ENCODE results near the gene SYT1. TPM values are rescaled to one million over a fixed set of nuclear protein-coding genes. Genes with fewer than 3 reads are reported as not detected.

SYT1 gene
- total RNA-seq, 4 donors from 2014 or later, result 4.1 to 10.0 (median 6.7) TPM

GRCh38 chr12:78865516-78865915 lies 942 bp downstream of the SYT1 start:
- Histone ChIP-seq H3K4me1 (peaks cover 16 to 22% (median 21%) of the 10 kb centered on the region in 4 donors), H3K9me3 (no peaks in the 10 kb centered on the region), H3K27ac (replicated peaks in 1 of 4) (no peak overlapping the region), H3K27me3 (peaks cover 0 to 35% (median 10%) of the 10 kb centered on the region in 4 donors), H3K36me3 (no peaks in the 10 kb centered on the region), H3K4me3 (peak overlapping the region in 3 of 4 donors; percentile 49 to 60 (median 54))
- no peak for TF ChIP-seq POLR2AphosphoS5 (IDR thresholded peaks at IDR 0.05)
- TF ChIP-seq CTCF (IDR thresholded peaks at IDR 0.05), result no peak
- TF ChIP-seq POLR2A (IDR thresholded peaks at IDR 0.05; ENCODE audit: low read depth), result no peak
- no peak for TF ChIP-seq EP300 (IDR thresholded peaks at IDR 0.05)
- 32% methylated on average over 5 of the region's 5 CpGs for WGBS
- intact Hi-C loops (cut with DNase I), result no loop called here
- DNase-seq (ENCODE audit: extremely low spot score), result no peak

- peaks cover 16 to 22% (median 21%) of the 10 kb centered on the region in 4 donors for H3K4me1 ChIP-seq
- TF ChIP-seq POLR2A (IDR thresholded peaks at IDR 0.05; ENCODE audit: low read depth), result no peak
- no peak for TF ChIP-seq EP300 (IDR thresholded peaks at IDR 0.05)
- no peak for TF ChIP-seq CTCF (IDR thresholded peaks at IDR 0.05)
- TF ChIP-seq POLR2AphosphoS5 (IDR thresholded peaks at IDR 0.05), result no peak
- H3K36me3 ChIP-seq, result no peaks in the 10 kb centered on the region
- no peak overlapping the region for H3K4me3 ChIP-seq
- intact Hi-C loops (cut with DNase I), result no loop called here
- H3K27ac ChIP-seq (replicated peaks in 1 of 4), result no peak overlapping the region
- DNase-seq (ENCODE audit: extremely low spot score), result no peak
- H3K9me3 ChIP-seq, result no peaks in the 10 kb centered on the region
- H3K27me3 ChIP-seq, result peaks cover 0 to 26% (median 10%) of the 10 kb centered on the region in 4 donors
- 91% methylated on average over 4 of the region's 4 CpGs for WGBS
These were observed 1.9 kb downstream of the SYT1 start for GRCh38 chr12:78866518-78866917.

GRCh38 chr12:78870539-78870938 lies 6.0 kb downstream of the SYT1 start:
- no peaks in the 10 kb centered on the region for H3K9me3 ChIP-seq
- H3K4me1 ChIP-seq, result peaks cover 0 to 3% (median 0%) of the 10 kb centered on the region in 4 donors
- 81% methylated on average over 3 of the region's 3 CpGs for WGBS
- intact Hi-C loops (cut with DNase I), result no loop called here
- no peak for TF ChIP-seq CTCF (IDR thresholded peaks at IDR 0.05)
- no peak for TF ChIP-seq POLR2A (IDR thresholded peaks at IDR 0.05; ENCODE audit: low read depth)
- no peak for TF ChIP-seq EP300 (IDR thresholded peaks at IDR 0.05)
- no peak for TF ChIP-seq POLR2AphosphoS5 (IDR thresholded peaks at IDR 0.05)
- H3K36me3 ChIP-seq, result no peaks in the 10 kb centered on the region
- no peak overlapping the region for H3K4me3 ChIP-seq
- H3K27ac ChIP-seq (replicated peaks in 1 of 4), result no peak overlapping the region
- no peak for DNase-seq (ENCODE audit: extremely low spot score)
- H3K27me3 ChIP-seq, result peaks cover 0 to 2% (median 0%) of the 10 kb centered on the region in 4 donors

- intact Hi-C loops (cut with DNase I), result no loop called here
- DNase-seq (ENCODE audit: extremely low spot score), result no peak
- 17% methylated on average over 2 of the region's 2 CpGs for WGBS
- no peaks in the 10 kb centered on the region for H3K36me3 ChIP-seq
- H3K4me3 ChIP-seq, result no peak overlapping the region
- TF ChIP-seq EP300 (IDR thresholded peaks at IDR 0.05) (no peak), CTCF (IDR thresholded peaks at IDR 0.05) (no peak), POLR2AphosphoS5 (IDR thresholded peaks at IDR 0.05) (no peak), POLR2A (IDR thresholded peaks at IDR 0.05; ENCODE audit: low read depth) (no peak)
- no peaks in the 10 kb centered on the region for H3K27me3 ChIP-seq
- H3K9me3 ChIP-seq, result no peaks in the 10 kb centered on the region
- no peak overlapping the region for H3K27ac ChIP-seq (replicated peaks in 1 of 4)
- H3K4me1 ChIP-seq, result peaks cover 0 to 3% (median 0%) of the 10 kb centered on the region in 4 donors
These were observed 7.0 kb downstream of the SYT1 start for GRCh38 chr12:78871566-78871965.

- Histone ChIP-seq H3K9me3 (no peaks in the 10 kb centered on the region), H3K36me3 (no peaks in the 10 kb centered on the region), H3K27ac (replicated peaks in 1 of 4) (no peak overlapping the region), H3K4me1 (no peaks in the 10 kb centered on the region), H3K4me3 (no peak overlapping the region), H3K27me3 (no peaks in the 10 kb centered on the region)
- WGBS, result 93% methylated on average over 3 of the region's 3 CpGs
- no peak for DNase-seq (ENCODE audit: extremely low spot score)
- intact Hi-C loops (cut with DNase I), result no loop called here
- TF ChIP-seq POLR2A (IDR thresholded peaks at IDR 0.05; ENCODE audit: low read depth) (no peak), CTCF (IDR thresholded peaks at IDR 0.05) (no peak), EP300 (IDR thresholded peaks at IDR 0.05) (no peak), POLR2AphosphoS5 (IDR thresholded peaks at IDR 0.05) (no peak)
These were observed 13.9 kb downstream of the SYT1 start for GRCh38 chr12:78878459-78878858.
